Measurements from ENCODE around the gene EHD1.
"Not testable (repeated sequence)": the region's sequence is repeated elsewhere in the genome, so short reads cannot be mapped to it uniquely, and the experiment has no call there.

Gene EHD1

DNA sequence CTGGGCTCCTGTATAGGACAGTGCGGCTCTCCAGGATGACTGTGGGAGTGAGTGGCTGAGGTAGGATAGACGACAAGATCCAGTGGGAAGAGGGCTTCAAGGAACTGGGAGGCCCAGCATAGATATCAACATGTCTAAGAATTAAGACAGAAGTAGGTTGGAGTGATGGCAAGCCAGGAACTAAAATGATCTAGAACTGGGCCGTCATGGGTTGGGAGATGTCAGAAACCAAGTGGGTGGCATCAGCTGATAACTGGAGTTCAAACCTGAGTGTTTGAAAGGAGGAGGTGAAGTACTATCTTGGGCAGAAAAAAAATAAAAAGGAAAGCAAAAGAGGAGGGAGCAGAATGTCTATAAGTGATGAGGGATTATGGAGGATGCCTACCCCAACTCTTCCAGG is 60.9 kb downstream of the EHD1 start:
- no peak for DNase-seq

DNA sequence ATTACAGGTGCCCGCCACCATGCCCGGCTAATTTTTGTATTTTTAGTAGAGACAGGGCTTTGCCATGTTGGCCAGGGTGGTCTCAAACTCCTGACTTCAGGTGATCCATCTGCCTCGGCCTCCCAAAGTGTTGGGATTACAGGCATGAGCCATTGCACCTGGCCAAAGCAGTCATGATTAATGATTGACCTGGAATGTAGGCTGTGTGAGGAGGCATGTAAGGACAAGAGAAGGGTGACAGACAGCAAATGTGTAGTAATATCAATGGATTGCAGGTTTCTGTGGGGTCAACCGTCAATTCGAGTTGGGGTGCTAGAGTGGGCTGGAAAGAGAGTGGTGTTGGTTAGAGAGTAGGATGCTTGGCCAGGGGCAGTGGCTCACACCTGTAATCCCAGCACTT is 63.0 kb downstream of the EHD1 start:
- not testable (repeated sequence) for DNase-seq

- DNase-seq, result no peak
Measured at GRCh38 chr11:64814712-64815187, 63.7 kb downstream of the EHD1 start.

DNA sequence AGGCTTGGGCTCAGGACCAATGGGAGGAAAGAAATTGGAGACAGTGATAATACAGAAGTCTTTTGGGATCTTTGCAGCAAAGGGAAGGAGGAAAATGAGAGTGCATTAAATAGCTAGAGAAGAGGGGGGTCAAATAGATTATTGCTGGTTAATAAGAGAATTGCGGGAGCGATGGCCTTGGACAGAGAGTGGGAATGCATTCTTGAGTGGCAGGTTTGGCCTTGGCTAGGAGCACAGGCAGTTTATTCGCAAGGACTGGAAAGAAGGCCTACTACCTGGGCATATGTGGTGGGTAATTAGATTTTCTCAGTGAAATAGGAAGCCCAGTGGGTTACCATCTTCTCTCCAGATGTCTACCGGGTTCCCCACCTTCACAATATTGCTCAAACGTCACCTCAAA is 64.6 kb downstream of the EHD1 start:
- no peak for DNase-seq

- DNase-seq, result no peak
Measured at GRCh38 chr11:64810891-64811272, 67.5 kb downstream of the EHD1 start.

GRCh38 chr11:64810271-64810890 is 68.0 kb downstream of the EHD1 start, which contains the start of gene MEN1:
Gene MEN1 (minus strand): TSS chr11:64810551. CDS start chr11:64810109, 442 bp downstream.
- DNase-seq, result peak; percentile 88 to 90

- DNase-seq, result no peak
Measured at GRCh38 chr11:64809781-64810241, 68.6 kb downstream of the EHD1 start.

GRCh38 chr11:64805481-64805880 is 72.9 kb downstream of the EHD1 start:
- no peak for DNase-seq

GRCh38 chr11:64804346-64805210 is 73.8 kb downstream of the EHD1 start:
- no peak for DNase-seq

DNA sequence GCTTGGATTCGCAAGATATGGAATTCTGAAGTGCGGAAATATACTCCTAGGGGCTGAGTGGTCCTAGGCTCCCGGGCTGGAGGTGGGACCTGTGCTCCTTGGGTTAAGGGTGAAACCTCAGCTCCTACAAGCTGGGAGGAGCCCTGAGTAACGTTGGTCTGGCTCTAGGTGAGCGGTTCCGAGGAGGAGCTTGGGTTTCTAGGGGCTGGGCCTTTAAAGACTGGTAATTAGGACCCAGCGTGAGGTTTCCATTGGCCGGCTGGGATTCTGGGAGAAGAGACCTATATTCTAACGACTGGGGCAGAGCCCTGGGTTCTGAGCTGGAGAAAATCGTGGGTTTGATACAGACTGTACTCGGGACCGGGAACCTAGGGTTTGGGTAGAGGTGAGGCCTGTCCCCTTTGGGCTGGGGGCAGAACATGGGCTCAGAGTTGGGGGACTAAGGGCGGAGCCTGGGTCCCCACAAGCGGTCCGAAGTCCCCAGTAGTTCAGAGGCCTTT is 74.5 kb downstream of the EHD1 start:
- no peak for DNase-seq

DNA sequence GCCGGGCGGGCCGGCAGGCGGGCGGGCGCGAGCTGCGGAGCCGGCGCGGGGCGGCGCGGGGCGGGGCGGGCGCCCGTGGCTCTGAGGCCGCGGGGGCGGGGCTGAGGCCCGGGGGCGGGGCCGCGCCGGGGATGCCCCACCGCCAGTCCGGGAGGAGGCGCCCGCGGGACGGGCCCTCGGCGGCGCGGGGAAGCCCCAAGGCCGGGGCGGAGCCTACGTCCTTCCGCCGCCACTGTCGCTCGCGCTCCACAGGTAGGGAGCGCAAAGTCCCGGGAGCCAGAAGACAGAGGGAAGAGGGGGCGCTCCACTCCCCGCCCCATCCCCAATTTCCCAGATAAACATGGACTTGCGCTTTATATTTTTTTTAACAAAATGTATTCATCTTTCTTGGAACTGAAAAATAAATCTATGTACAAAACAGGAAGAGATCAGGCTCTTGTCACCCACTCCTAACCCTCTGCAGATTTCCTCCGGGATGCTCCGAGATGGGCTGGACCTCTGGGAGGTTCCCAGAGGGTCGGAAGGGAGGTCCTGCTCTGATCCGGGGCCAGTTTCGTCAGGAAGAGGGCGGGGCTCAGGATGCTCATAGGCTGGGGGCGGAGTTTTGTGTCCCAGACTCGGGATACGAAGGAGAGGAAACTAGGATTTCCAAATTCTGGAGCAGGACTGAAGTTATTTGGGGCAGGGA is 75.1 kb downstream of the EHD1 start, which contains the start of gene MAP4K2:
Gene MAP4K2, minus strand, starts transcription at position 57 of the 688 bp plus-strand sequence. CDS start 65 bp downstream, outside the sequence.
- DNase-seq, result peak; percentile 39 to 74

- no peak for DNase-seq
Measured at GRCh38 chr11:64802370-64803157, 75.9 kb downstream of the EHD1 start.

Data from NCI-H187 (cell line).